HG03457 (cell line): Measurements from ENCODE around the gene ACSF3.
"Not testable (repeated sequence)": the region's sequence is repeated elsewhere in the genome, so short reads cannot be mapped to it uniquely, and the experiment has no call there.

ENCODE experiments used
- ATAC-seq: cut with Tn5 transposase; IDR thresholded peaks from one replicate; pipeline ENCODE4 v1.9.1; 2021; ENCODE audit warnings: moderate number of reproducible peaks; ENCODE audit not compliant: unreplicated experiment

ACSF3 gene

DNA sequence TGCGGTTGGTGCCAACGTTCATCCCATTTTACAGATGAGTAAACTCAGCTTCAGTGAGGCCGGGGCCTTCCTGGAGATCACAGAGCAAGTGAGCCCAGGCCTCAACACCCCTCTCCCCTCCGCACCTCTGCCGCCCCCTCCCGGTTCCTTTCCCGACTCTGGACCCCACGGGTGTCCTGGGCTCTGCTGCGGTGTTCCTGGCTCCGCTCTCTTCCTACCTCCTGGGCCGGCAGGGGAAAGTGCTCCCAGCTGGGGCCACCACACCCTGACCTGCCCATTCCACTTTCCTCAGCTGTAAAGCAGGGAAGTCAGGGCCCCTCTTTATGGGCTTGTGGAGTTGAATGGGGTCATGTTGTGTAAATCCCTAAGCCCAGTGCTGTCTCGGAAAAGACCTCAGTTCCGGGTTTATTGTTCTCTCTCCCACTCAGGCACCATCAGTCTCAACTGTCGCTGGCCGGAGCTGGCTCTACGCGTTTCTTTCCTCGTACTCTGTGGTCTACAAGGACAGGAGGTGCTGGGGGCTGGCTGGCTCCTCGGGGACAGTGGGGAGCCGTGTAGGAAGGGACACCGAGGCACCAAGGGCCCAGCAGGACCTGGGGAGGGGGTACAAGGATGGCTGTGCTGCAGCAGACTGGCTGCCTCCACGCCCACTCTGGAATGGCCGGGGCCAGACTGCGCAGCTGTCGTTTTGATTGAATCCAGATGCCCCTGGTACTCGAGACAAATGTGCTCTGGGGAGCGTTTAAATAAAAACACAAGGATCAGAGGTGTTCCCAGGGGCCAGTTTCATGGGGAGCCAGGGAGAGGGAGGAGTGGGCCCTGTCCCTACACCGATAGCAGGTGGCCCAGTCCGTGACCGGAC, 21.7 kb upstream of the ACSF3 start:
- no peak for ATAC-seq

DNA sequence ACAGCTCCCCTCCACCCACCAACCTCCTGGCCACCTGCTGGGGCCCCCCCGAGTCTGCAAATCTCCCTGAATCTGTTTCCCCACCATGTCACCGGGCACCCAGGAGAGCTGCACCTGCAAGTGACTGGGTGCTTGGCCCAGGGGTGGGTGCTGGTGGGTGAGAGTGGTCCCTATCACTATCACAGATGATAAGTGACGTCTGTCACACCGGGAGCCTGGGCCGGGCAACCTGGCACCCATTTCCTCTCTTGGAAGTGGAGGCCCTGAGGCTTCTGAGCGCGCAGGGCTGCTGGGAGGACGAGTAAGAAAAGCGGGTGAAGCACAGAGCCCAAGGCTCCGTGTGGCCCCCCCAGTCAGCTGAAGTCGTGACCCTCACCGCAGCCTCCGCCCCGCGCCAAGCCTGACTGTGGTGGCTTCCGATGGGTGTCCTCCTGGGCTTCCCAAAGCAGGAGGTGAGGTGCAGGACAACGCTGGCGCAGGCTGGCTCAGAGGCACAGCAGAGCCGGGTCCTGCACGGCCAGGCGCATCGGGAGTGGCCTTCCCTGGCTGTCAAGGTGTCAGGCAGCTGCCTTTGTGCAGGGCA, 21.0 kb upstream of the ACSF3 start:
- no peak for ATAC-seq

DNA sequence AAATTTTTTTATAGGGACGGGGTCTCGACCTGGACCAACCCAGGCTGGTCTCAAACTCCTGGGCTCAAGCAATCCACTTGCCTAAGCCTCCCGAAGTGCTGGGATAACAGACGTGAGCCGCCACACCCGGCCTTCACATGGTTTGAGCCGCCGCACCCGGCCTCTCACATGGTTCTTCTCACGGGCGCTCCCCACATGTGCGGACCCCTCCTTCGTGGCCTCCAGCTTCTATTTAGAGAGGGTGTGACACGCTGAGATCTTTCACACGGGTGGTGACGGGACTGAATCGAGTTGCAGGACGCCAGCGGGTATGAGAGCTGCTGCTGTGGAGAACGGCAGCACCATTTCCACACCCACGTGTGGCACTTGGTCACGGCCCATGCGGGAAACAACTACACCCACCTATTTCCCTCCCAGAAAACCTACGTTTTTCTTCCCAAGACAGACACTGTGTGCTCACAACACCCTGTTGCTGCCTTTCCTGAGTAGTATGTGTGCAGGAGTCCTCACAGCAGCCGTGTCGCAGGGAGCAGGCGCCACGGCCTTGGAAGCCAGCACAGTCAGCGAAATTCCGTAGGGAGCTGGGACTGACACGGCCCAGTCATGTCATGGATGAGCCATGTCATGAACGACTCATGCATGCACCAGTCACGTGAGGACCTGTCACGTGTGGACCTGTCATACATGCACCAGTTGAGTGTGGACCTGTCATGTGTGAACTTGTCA, 20.1 kb upstream of the ACSF3 start:
- no peak for ATAC-seq

DNA sequence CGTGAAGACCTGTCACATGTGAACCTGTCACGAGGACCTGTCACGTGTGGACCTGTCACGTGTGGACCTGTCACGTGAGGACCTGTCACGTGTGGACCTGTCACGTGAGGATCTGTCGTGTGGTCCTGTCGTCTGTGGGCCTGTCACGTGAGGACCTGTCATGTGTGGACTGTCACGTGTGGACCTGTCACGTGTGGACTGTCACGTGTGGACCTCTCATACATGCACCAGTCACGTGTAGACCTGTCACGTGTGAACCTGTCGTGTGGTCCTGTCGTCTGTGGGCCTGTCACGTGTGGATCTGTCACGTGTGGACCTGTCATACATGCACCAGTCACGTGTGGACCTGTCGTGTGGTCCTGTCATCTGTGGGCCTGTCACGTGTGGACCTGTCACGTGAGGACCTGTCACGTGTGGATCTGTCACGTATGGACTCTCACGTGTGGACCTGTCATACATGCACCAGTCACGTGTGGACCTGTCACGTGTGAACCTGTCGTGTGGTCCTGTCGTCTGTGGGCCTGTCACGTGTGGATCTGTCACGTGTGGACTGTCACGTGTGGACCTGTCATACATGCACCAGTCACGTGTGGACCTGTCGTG, 19.5 kb upstream of the ACSF3 start:
- not testable (repeated sequence) for ATAC-seq

GRCh38 chr16:89074803-89075688, 18.6 kb upstream of the ACSF3 start:
- ATAC-seq, result no peak

- no peak for ATAC-seq
Observed at GRCh38 chr16:89076159-89076558, 17.5 kb upstream of the ACSF3 start.

DNA sequence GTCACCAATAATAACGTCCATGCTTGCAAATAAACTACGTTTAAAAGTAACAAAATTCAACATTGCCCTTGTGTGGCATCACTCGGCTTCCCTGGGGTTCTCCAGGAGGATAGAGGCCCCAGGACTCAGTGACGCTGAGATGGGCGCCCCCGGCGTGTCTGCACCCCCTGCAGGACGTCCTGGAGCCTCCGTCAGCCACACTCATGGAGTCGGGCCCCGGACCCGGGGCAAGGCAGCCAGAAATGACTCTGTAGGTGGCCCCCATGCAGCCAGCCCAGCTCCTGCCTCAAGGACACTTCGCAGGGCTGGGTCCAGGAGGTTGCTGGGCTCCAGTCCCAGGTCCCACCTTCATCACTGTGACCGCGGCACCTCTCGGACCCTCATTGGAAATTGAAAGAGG, 16.6 kb upstream of the ACSF3 start:
- ATAC-seq, result no peak

- no peak for ATAC-seq
Observed at GRCh38 chr16:89078172-89078571, 15.5 kb upstream of the ACSF3 start.

GRCh38 chr16:89079434-89079980, 14.1 kb upstream of the ACSF3 start:
- ATAC-seq, result no peak

GRCh38 chr16:89080196-89080853, 13.3 kb upstream of the ACSF3 start:
- no peak for ATAC-seq

DNA sequence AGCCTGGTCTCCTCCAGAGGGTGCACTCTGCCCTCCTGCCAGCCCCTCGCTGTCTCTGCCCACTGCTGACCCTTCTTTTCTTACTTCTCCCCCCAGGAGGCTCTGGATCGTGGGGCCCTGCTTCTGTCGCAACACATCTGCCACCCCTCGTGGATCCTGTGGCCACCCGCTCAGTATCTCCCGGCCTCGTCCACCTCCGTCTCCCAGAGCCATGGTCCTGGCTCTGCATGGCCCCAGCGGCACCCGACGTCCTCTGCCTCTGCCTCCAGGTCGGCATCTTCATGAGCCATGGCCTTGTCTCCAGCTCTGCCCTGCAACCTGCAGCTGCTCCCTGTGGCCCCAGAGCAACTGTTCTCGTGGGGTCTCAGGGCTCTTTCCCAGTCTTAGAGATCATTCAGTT, 12.1 kb upstream of the ACSF3 start:
- ATAC-seq, result no peak

GRCh38 chr16:89084411-89084810, 9.2 kb upstream of the ACSF3 start:
- ATAC-seq, result no peak

DNA sequence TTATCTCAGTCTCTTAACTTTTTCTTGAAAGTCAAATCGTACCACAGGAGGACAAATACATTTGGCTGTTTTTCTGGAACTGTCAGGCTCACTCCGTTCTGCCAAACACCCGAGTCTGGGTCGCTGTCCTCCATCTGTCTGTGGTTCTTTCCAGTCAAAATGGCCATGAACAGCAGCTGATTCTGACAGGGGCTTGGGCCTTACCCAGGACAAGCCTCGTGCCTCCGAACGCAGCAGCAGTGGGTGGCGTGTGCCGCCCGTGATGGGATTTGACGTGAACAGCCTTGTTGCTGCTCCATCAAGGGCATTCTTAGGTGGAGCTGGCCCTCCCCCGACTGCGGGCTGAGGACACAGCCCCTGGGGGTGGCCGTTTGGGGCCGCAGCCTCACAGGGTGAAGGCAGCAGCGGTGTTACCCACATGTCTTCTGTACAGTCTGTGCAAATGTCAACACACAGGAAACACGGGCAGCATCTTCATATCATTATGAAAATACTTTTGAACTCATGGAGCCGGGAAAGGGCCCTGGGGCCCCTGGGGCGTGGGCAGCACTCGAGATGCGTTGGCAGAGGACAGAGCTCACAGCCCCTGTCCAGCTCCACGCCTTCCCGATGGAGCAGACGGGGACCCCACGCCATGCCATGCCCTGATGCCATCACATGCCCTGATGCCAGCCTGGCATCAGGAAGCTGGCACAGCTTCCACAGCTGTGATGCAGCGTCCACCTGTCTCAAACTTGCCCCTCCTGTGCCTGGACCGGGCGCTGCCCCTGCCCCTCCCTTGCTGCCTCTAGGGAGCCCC, 8.6 kb upstream of the ACSF3 start:
- no peak for ATAC-seq

- no peak for ATAC-seq
Observed at GRCh38 chr16:89085755-89086154, 7.9 kb upstream of the ACSF3 start.

GRCh38 chr16:89087922-89088497, 5.6 kb upstream of the ACSF3 start:
- no peak for ATAC-seq

- ATAC-seq, result no peak
Observed at GRCh38 chr16:89089120-89089519, 4.5 kb upstream of the ACSF3 start.

GRCh38 chr16:89090182-89090630, 3.4 kb upstream of the ACSF3 start:
- ATAC-seq, result no peak

- ATAC-seq, result no peak
Observed at GRCh38 chr16:89090669-89091426, 2.8 kb upstream of the ACSF3 start.
